LoVo (cell line): ENCODE data around the gene EPM2A.

Experiments
- DNase-seq: peaks from one replicate; pipeline ENCODE4 v3.0.0-alpha.2; 2016; ENCODE audit warnings: low spot score

Gene EPM2A

GRCh38 chr6:145602726-145603326, 132.5 kb downstream of the EPM2A start:
- DNase-seq, result no peak

DNA sequence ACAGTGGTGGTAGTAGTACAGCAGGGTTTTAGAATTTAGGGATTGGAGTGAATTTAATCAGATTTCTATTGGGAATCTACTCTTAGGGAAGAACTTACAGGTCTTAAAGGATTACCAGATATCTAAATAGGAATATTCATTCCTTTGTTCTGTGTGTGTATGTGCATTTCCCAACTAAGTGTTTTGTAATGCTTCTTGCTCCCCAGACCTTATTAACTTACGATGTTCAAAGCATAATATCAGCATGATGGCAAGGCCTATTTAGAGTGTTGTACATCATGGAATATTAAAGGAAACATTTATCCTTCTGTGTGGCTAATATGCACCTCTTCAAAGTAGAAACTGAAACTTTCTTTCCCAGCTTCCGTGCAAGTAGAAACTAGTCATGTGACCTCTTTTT, 133.9 kb downstream of the EPM2A start:
- DNase-seq, result no peak

- DNase-seq, result no peak
Measured at GRCh38 chr6:145600299-145600698, 135.0 kb downstream of the EPM2A start.

DNA sequence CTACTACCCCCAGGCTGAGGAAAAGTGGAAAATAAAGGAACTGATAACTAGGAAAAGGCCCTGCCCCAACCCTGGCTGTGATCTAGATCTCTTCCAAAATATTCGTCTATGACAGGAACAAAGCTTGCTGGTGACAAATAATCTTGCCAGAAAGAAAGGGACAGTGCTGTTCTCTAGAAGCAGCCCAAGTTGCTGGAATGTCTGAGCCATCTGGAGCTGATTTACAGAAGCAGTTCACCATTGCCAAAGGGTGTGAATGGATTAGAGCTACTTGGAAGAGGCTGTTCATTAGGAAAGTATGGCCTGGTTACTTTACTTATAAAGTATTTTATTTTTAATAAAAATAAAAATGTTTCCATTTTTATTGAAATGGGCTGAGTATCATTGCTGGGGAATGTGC, 146.3 kb downstream of the EPM2A start:
- no peak for DNase-seq

- DNase-seq, result no peak
Measured at GRCh38 chr6:145587334-145587733, 148.0 kb downstream of the EPM2A start.

GRCh38 chr6:145583753-145584152, 151.6 kb downstream of the EPM2A start:
- no peak for DNase-seq
